A549 (cell line): ENCODE data around the gene PCBP4.

Source experiments
- CHD2 ChIP-seq: fragments of 150-350 bp; IDR thresholded peaks from 2 replicates; pipeline ENCODE4 v1.6.1; 2014; ENCODE audit warnings: low read length; ENCODE audit not compliant: partially characterized antibody
- EP300 ChIP-seq, 2 experiments: fragments of >200 bp; sonication (Bioruptor Twin); formaldehyde crosslinking; IDR thresholded peaks; 2 replicates in 1 of 2; 3 replicates in 1 of 2; pipeline ENCODE4 v1.6.1; 2016 to 2017
- GATA3 ChIP-seq: IDR thresholded peaks from 2 replicates; pipeline ENCODE4 v1.6.1; 2012; ENCODE audit warnings: borderline replicate concordance
- HDAC2 ChIP-seq: fragments of 200-600 bp; sonication (generic); IDR thresholded peaks from 2 replicates; pipeline ENCODE4 v1.6.1; 2016
- MYC ChIP-seq: IDR thresholded peaks from 2 replicates; pipeline ENCODE4 v1.6.1; 2012; ENCODE audit warnings: mild to moderate bottlenecking, inconsistent platforms, low read length, improper control_type of control experiment, borderline replicate concordance
- POLR2A ChIP-seq: IDR thresholded peaks from 2 replicates; pipeline ENCODE4 v1.6.1; 2012; ENCODE audit warnings: mild to moderate bottlenecking, low read length
- RCOR1 ChIP-seq: fragments of 150-350 bp; IDR thresholded peaks from 2 replicates; pipeline ENCODE4 v1.6.1; 2014; ENCODE audit warnings: antibody characterized with exemption, low read length, low read depth
- ZFP36 ChIP-seq: fragments of 450-650 bp; IDR thresholded peaks from 2 replicates; pipeline ENCODE4 v1.6.1; 2014; ENCODE audit warnings: borderline replicate concordance; ENCODE audit not compliant: partially characterized antibody
- TF ChIP-seq, protein P1 (sequence below): fragments of >200 bp; sonication (Bioruptor Twin); formaldehyde crosslinking; IDR thresholded peaks from 3 replicates; pipeline ENCODE4 v1.5.1; 2016
- TF ChIP-seq, protein P2 (sequence below): fragments of 200-600 bp; sonication (generic); IDR thresholded peaks from 2 replicates; pipeline ENCODE4 v1.6.1; 2016; ENCODE audit warnings: antibody characterized with exemption, mild to moderate bottlenecking, moderate library complexity
- TF ChIP-seq, protein P3 (sequence below): fragments of 450-650 bp; IDR thresholded peaks from 2 replicates; pipeline ENCODE4 v1.6.1; 2014; ENCODE audit warnings: antibody characterized with exemption

DNA sequence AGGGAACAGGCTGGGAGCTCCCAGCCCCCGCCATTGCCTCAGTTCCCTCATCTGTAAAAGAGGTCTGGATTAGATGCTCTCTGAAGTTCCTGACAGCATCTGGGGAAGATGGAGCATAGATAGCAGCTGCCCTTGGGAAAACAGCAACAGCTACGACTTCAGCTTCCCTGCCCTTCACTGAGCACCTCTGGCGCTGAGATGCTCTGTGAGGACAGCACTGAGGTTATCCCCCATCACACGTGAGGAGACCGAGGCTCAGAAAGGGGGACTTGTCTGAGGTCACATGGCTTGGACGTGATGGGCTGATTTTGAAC, 39.5 kb upstream of the PCBP4 start:
- TF ChIP-seq, protein P1, sequence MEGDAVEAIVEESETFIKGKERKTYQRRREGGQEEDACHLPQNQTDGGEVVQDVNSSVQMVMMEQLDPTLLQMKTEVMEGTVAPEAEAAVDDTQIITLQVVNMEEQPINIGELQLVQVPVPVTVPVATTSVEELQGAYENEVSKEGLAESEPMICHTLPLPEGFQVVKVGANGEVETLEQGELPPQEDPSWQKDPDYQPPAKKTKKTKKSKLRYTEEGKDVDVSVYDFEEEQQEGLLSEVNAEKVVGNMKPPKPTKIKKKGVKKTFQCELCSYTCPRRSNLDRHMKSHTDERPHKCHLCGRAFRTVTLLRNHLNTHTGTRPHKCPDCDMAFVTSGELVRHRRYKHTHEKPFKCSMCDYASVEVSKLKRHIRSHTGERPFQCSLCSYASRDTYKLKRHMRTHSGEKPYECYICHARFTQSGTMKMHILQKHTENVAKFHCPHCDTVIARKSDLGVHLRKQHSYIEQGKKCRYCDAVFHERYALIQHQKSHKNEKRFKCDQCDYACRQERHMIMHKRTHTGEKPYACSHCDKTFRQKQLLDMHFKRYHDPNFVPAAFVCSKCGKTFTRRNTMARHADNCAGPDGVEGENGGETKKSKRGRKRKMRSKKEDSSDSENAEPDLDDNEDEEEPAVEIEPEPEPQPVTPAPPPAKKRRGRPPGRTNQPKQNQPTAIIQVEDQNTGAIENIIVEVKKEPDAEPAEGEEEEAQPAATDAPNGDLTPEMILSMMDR, result no peak
- TF ChIP-seq CHD2 (no peak), GATA3 (no peak), EP300 (IDR thresholded peaks at IDR 0.05) (no peak), RCOR1 (no peak), HDAC2 (no peak), MYC (no peak), POLR2A (no peak), ZFP36 (no peak)
- TF ChIP-seq, protein P2, sequence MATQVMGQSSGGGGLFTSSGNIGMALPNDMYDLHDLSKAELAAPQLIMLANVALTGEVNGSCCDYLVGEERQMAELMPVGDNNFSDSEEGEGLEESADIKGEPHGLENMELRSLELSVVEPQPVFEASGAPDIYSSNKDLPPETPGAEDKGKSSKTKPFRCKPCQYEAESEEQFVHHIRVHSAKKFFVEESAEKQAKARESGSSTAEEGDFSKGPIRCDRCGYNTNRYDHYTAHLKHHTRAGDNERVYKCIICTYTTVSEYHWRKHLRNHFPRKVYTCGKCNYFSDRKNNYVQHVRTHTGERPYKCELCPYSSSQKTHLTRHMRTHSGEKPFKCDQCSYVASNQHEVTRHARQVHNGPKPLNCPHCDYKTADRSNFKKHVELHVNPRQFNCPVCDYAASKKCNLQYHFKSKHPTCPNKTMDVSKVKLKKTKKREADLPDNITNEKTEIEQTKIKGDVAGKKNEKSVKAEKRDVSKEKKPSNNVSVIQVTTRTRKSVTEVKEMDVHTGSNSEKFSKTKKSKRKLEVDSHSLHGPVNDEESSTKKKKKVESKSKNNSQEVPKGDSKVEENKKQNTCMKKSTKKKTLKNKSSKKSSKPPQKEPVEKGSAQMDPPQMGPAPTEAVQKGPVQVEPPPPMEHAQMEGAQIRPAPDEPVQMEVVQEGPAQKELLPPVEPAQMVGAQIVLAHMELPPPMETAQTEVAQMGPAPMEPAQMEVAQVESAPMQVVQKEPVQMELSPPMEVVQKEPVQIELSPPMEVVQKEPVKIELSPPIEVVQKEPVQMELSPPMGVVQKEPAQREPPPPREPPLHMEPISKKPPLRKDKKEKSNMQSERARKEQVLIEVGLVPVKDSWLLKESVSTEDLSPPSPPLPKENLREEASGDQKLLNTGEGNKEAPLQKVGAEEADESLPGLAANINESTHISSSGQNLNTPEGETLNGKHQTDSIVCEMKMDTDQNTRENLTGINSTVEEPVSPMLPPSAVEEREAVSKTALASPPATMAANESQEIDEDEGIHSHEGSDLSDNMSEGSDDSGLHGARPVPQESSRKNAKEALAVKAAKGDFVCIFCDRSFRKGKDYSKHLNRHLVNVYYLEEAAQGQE, result no peak
- TF ChIP-seq, protein P3, sequence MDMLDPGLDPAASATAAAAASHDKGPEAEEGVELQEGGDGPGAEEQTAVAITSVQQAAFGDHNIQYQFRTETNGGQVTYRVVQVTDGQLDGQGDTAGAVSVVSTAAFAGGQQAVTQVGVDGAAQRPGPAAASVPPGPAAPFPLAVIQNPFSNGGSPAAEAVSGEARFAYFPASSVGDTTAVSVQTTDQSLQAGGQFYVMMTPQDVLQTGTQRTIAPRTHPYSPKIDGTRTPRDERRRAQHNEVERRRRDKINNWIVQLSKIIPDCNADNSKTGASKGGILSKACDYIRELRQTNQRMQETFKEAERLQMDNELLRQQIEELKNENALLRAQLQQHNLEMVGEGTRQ, result no peak
